C4-2B (cell line): ENCODE data around the gene KCTD7.

Source experiments
- ZFX ChIP-seq: fragments of 450-650 bp; IDR thresholded peaks from 2 replicates; pipeline ENCODE4 v1.6.1; 2017
- TF ChIP-seq, protein P1 (sequence below): fragments of 450-650 bp; conservative IDR thresholded peaks from 2 replicates; pipeline ENCODE4 v1.5.1; 2017; ENCODE audit warnings: mild to moderate bottlenecking

DNA sequence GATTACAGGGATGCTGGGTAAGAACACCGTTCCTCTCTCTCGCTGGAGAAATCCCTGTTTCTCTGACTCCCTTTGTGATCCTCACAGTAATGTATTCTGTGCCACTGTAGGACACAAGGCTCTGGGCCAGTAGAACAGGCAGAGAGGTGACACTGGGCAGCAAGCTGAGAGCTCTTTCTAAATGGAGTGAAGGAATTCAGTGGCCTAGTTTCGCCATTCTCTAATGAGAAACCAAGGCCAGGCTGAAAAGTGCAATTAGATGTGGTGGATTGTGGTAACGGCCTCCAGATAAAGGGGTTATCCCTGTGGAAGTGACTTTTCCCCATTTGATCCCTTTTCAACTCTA, 12.8 kb downstream of the KCTD7 start:
- TF ChIP-seq, protein P1, sequence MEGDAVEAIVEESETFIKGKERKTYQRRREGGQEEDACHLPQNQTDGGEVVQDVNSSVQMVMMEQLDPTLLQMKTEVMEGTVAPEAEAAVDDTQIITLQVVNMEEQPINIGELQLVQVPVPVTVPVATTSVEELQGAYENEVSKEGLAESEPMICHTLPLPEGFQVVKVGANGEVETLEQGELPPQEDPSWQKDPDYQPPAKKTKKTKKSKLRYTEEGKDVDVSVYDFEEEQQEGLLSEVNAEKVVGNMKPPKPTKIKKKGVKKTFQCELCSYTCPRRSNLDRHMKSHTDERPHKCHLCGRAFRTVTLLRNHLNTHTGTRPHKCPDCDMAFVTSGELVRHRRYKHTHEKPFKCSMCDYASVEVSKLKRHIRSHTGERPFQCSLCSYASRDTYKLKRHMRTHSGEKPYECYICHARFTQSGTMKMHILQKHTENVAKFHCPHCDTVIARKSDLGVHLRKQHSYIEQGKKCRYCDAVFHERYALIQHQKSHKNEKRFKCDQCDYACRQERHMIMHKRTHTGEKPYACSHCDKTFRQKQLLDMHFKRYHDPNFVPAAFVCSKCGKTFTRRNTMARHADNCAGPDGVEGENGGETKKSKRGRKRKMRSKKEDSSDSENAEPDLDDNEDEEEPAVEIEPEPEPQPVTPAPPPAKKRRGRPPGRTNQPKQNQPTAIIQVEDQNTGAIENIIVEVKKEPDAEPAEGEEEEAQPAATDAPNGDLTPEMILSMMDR, result no peak
- no peak for TF ChIP-seq ZFX
